CD4-positive, alpha-beta T cell treated with Interleukin-17A for 4 hours (primary cell): ENCODE results near the gene EXD3.
"Not testable (repeated sequence)": the region's sequence is repeated elsewhere in the genome, so short reads cannot be mapped to it uniquely, and the experiment has no call there.

ENCODE experiments used
- DNase-seq: peaks from one replicate; pipeline ENCODE4 v3.0.0-alpha.2; 2020; ENCODE audit warnings: mixed read lengths

EXD3 gene

GRCh38 chr9:137430723-137431415 is 7.9 kb upstream of the EXD3 start:
- no peak for DNase-seq

DNA sequence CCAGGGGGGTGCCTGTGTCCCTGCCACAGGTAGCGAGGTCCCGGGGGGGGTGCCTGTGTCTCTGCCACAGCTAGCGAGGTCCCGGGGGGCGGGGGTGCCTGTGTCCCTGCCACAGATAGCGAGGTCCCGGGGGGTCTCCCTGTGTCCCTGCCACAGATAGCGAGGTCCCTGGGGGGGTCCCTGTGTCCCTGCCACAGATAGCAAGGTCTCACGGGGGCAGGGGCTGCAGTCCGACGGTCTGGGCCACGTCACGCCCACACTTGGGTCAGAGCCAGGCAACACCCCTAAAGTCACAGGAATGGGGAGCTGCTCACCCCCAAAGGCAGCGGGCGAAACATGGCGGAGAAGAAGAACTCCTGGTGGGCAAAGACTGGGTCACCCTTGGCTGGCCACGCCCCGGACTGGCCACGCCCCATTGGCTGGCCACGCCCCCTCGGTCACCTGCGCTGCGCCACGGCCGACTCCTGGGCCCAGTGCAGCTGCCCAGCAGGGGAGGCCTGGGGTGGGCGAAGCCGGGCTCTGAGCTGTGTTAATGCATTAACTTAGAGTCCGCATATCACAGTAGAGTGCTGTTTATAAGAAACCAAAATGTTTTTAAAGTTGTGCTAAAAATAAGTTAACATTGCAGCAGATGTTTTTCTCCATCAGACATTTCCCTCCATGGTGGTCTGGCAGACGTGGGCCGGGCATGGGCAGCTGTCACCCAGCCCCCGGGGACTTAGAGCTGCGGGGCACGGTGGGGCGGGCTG is 7.2 kb upstream of the EXD3 start:
- DNase-seq = no peak

GRCh38 chr9:137429546-137429890 is 6.6 kb upstream of the EXD3 start:
- DNase-seq = no peak

- DNase-seq = no peak
These were observed 6.0 kb upstream of the EXD3 start for GRCh38 chr9:137428841-137429545.

GRCh38 chr9:137428311-137428630 is 5.3 kb upstream of the EXD3 start:
- DNase-seq = no peak

DNA sequence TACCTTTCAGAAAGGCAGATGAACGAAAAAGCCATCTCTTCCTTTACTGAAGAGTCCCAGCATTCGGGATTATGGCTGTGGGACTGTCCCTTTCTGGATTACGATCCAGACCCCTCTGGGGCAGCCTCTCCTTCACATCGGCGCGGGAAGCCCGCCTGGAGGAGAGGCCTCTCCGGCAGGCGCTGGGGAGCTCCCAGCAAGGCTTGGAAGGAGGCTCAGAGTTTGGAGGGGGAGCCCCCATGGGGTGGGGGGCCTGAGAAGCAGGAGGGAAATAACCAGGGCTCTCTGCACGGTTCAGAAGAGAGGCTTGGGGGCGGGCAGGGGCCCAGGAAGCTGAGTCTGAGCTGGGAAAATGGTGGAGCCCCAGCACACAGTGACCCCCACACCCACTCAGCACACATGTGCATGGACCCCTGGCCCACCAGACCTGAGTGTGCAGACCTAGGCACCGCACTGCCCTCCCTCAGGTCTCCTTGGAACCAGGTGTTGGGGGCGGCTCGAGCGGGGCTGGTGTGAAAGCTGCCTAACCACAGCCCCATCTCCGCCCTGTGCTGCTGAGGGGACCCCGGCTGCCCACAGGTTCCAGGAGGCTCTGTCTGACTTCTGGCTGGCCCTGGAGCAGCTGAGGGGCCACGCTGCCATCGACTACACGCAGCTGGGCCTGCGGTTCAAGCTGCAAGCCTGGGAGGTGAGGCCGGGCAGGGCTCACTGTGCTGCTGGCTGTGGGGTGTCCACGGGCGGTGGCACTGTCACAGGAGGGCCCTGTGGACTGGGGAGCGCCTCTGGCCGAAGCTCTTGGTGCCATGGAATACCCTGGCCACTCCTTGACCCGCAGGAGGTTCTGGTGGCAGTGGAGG is 4.7 kb upstream of the EXD3 start:
- DNase-seq = no peak

DNA sequence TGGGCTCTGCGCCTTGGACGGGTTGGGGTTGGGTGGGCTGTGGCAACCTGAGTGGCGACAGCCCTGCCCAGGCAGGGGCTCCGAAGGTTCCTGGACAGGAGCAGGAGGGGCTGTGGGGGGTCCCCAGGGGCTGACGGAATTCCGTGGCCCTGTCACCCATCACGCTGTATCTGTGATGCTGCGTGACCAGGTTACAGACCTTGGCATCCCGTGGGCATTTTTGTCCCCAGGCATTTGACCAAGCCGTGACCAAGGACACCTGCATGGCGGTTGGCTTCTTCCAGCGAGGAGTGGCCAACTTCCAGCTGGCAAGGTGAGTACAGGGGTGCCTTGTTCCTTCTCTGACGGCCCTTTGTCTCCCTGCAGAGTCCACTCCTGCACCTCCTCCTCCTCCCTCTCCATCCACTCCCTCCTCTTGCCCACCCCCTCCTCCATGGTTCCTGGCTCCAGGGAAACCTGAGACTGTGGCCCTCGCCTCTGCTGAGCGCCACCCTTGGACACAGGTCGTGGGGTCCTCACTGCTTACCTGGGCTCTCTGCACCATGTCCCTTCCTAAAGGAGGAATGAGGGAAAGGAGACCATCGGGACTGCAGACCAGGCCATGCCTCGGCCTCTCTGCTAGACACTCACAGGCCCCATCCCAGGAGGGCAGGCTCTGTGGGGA is 3.2 kb upstream of the EXD3 start:
- DNase-seq = no peak

DNA sequence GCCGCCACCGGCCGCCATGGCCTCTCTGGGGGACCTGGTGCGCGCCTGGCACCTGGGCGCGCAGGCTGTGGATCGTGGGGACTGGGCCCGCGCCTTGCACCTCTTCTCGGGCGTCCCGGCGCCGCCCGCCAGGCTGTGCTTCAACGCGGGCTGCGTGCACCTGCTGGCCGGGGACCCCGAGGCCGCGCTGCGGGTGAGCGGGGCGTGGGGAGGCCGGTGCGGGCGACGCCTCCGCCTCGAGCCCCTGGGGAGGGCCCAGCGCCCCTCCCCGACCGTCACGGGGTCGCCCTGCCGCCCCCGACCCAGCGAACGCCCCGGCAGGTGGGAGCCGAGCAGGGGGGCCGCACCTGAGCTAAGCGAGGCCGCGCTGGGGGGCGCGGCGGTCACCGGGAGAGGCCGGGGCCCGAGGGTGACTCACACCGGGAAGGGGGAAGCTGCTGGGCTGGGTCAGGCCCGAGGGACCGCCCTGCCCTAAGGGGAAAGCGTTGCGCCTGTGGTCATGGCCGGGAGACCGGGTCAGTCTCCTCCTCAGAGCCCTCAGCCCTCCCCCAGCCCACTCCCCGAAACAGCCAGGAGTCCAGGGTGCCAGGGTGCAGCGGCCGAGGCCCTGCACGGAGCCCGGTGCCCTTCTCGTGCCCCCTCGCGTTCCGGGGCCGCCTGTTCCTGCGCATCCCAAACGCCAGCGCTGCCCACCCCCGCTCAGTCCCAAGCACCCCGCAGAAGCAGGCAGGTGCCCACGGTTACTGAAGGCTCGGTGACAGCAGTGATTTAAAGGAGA is 741 bp upstream of the EXD3 start:
- peak; percentile 15 for DNase-seq

DNA sequence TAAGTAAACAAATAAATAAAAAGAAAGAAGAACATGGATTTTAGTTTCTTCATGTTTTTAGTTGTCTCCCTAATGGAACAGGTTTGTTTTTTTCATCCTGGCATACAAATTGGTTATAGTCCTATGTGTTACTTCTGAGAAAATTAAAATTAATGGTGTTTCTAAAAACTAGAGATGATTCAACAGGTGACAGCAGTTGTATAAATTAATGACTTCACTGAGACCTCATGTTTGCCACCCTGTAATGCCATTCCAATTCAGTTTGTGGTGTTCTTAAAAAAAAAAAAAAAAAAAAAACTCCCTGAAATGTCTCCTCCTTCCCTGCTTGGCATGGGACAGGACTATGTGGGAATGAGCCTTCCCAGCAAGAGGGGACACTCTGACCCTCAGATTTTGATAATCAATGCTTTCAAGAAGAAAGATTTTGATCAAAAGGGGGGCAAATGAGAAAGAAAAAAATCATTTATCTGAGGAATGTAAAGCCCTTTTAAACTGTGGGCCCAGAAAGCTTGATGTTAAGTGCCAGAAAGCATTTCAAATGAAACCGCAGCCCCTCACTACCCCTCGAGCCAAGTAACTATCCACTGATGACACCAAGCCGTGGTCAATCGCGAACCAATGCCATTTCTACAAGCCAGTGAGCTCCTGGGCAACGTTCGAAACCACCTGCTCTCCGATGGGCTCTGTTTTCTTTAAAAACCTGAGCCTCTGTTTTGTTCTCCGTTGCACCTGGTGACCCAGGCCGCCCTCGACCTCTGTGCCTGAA is 941 bp downstream of the EXD3 start:
- DNase-seq = no peak

GRCh38 chr9:137417161-137418021 is 5.6 kb downstream of the EXD3 start:
- DNase-seq = peak; percentile 17

GRCh38 chr9:137416563-137417151 is 6.3 kb downstream of the EXD3 start:
- DNase-seq = no peak

DNA sequence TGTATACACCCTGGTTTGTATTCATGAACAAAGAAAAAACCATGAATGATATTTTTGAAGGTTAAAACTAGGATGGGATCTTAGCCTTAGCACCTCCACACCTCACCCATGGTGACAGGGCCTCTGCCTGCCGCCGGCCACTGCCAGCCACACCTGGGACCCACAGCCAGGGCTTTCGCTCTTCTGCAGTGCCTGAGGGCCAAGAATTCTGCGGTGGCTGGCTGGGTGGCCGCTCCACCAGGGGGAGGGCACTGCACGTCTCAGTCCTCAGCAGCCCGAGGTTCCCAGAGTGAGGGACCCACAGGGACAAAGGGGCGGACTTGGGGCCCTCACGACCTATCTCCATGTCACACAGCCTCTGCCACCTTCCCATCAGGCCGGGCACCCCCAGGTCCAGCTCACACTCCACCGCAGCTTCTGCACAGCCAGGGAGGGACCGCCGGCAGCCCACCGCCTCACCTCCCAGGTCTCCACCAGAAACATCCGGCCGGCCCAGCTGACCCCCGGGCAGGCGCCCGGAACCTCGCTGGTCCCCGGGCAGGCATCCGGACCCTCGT is 6.9 kb downstream of the EXD3 start:
- no peak for DNase-seq

GRCh38 chr9:137415451-137415850 is 7.5 kb downstream of the EXD3 start:
- DNase-seq = no peak

GRCh38 chr9:137412431-137412830 is 10.5 kb downstream of the EXD3 start:
- no peak for DNase-seq

GRCh38 chr9:137411645-137412380 is 11.1 kb downstream of the EXD3 start:
- peak; percentile 52 for DNase-seq

DNA sequence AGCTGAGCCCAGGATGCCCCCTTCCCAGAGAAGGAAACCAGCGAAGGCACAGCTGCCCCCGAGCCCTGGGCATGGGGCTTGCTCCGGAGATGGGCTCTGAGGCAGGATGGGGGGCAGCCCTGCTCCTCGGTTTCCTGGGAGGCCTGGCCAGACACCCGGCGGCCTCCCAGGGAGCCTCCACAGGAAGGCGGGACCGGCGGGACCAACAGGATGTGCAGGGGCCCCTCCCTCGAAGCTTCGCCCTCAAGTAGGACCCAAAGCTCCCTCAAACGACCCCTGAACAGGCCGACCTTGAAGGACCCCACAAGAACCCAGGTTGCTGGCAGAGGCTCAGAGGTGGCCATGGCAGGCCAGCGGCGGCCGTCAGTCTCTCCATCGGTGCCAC is 11.7 kb downstream of the EXD3 start:
- peak; percentile 17 for DNase-seq

DNA sequence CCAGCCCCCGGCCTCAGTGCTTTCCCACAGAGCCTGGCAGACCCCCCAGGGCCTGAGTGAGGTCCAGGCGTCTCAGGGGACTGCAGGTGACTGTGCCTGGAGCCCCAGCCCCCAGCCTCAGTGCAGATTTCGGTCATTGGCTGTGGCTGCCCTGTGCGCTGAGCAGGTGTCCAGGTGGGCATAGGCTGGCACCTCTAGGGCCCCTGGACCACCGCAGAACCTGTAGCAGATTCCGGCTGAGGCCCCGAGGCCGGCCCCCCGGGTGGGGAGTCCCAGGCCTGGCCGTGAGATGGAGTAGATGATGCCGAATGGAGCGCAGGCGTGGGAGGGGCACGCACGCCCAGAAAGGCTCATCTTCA is 12.1 kb downstream of the EXD3 start:
- DNase-seq = no peak

DNA sequence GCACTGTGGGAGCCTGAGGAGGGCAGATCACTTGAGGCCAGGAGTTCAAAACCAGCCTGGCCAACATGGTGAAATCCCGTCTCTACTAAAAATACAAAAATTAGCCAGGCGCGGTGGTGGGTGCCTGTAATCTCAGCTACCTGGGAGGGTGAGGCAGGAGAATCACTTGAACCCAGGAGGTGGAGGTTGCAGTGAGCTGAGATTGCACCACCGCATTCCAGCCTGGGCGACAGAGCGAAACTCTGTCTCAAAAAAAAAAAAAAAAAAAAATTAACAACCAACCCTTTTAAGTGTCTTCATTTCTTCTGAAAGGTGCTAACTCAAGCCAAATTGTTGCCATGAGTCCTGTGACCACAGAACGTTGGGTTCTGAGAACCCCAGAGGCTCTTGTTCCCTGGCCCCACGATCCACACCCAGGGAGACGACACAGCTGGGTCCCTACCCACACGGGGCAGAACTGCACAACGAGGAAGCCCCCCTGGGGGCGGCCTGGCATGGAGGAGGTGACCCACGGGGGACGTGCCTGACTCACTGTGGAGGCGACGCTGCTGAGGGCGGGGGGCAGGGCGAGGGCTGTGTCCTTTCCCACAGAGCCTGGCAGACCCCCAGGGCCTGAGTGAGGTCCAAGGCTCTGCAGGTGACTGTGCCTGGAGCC is 12.6 kb downstream of the EXD3 start:
- not testable (repeated sequence) for DNase-seq
